ENCODE data around the gene UCHL3.

Gene UCHL3

GRCh38 chr13:75633285-75633684 is 83.7 kb downstream of the UCHL3 start:
- DNase-seq = no peak

GRCh38 chr13:75635101-75635827 is 85.7 kb downstream of the UCHL3 start:
- DNase-seq = no peak

- peak; percentile 10 for DNase-seq
Observed at GRCh38 chr13:75635828-75636435, 86.3 kb downstream of the UCHL3 start, which contains the start of gene LMO7. LMO7 (plus strand) TSS chr13:75636330; CDS start chr13:75636658, 328 bp downstream.

GRCh38 chr13:75636436-75637180 is 87.0 kb downstream of the UCHL3 start:
- DNase-seq = peak; percentile 23

- DNase-seq = no peak
Observed at GRCh38 chr13:75637181-75637750, 87.7 kb downstream of the UCHL3 start.

GRCh38 chr13:75639454-75639853 is 89.9 kb downstream of the UCHL3 start:
- no peak for DNase-seq

- DNase-seq = no peak
Observed at GRCh38 chr13:75641026-75641425, 91.4 kb downstream of the UCHL3 start.

GRCh38 chr13:75643182-75643581 is 93.6 kb downstream of the UCHL3 start:
- no peak for DNase-seq

GRCh38 chr13:75643693-75644092 is 94.1 kb downstream of the UCHL3 start:
- no peak for DNase-seq

GRCh38 chr13:75645141-75645540 is 95.5 kb downstream of the UCHL3 start:
- DNase-seq = no peak

GRCh38 chr13:75647126-75647784 is 97.7 kb downstream of the UCHL3 start:
- no peak for DNase-seq

GRCh38 chr13:75648446-75648845 is 98.9 kb downstream of the UCHL3 start:
- DNase-seq = no peak

GRCh38 chr13:75651013-75651412 is 101.4 kb downstream of the UCHL3 start:
- DNase-seq = no peak

- DNase-seq = no peak
Observed at GRCh38 chr13:75652726-75653125, 103.1 kb downstream of the UCHL3 start.

Data from NCI-H1105 treated with DMSO at 0.1 percent for 48 hours (cell line).